HG03135 (cell line): ENCODE data around the gene ATG9A.

Source experiments
- ATAC-seq: cut with Tn5 transposase; IDR thresholded peaks from one replicate; pipeline ENCODE4 v1.9.1; 2021; ENCODE audit warnings: mild to moderate bottlenecking, moderate library complexity; ENCODE audit not compliant: unreplicated experiment

Gene ATG9A

GRCh38 chr2:219252900-219253752 is 23.7 kb upstream of the ATG9A start, which contains the start of gene TUBA4B:
TUBA4B (plus strand) TSS chr2:219253243; CDS start chr2:219253408, 165 bp downstream.
- ATAC-seq: peak; percentile 13

DNA sequence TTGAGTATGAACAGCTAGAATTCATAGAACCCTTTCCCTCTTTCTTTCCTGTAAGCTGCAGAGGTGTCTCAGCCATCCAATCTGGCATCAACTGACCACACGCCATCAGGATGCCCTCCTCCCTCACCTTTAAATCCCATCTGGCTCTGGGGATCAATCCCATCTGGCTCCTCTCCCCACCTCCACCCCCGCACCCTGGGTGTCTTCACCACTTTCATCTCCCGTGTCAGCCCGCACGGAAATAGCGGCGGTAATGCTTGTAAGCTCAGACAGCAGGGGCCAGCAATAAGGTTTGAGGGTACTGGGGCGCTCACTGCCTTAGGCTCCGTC is 23.1 kb upstream of the ATG9A start:
- no peak for ATAC-seq

DNA sequence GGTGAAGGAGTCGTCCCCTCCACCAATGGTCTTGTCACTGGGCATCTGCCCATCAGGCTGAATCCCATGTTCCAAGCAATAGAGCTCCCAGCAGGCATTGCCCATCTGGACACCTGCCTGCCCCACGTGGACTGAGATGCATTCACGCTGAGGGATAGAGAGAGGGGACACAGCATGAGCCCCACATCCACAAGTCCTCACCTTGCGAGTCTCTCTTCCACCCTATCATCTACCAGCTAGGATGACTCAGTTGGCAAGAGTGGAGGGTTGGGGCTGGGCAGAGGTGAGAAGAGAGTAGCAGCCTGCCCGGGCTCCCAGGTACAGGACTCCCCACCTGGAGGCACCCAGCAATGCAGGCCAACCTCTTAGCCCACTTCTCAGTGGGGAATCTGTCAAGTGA is 22.6 kb upstream of the ATG9A start:
- ATAC-seq: no peak

DNA sequence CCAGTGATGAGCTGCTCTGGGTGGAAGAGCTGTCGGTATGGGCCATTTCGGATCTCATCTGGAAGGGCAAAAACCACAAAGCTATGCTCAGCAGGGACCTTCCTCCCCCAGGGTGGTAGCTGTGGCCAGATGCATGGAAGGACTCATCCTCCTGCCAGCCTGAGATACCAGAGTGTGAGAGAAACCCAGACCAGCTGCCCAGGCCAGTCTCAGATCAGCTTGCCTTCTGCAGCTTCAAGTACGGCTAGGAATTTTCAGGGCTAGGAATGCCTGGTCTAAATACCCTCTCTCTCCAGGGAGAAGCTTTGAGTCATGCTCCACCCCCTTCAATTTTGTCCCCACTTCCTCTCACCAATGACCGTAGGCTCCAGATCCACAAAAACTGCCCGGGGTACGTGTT is 22.2 kb upstream of the ATG9A start:
- no peak for ATAC-seq

GRCh38 chr2:219250049-219250781 is 20.8 kb upstream of the ATG9A start:
- ATAC-seq: no peak

GRCh38 chr2:219249203-219249980 is 20.0 kb upstream of the ATG9A start:
- peak; percentile 42 for ATAC-seq

GRCh38 chr2:219248845-219249202 is 19.4 kb upstream of the ATG9A start:
- ATAC-seq: no peak

- ATAC-seq: no peak
These were observed 18.5 kb upstream of the ATG9A start for GRCh38 chr2:219247678-219248642.

- no peak for ATAC-seq
These were observed 17.1 kb upstream of the ATG9A start for GRCh38 chr2:219246559-219246958.

DNA sequence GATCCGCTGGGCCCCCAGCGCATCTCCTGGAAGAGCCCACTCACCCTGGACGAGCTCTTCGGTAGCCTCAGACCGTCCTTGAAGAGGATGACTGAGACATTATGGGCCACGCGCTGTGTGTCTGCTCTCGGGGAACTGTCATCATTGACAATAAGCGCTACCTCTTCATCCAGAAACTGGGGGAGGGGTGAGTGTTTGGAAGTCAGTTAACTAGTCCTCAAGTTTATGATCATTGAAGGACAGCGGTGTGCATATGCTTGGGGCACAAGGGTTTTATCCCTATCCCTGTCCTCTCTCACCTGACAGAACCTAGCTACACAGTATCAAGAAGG is 16.4 kb upstream of the ATG9A start:
- ATAC-seq: no peak

- ATAC-seq: peak; percentile 72
These were observed 15.9 kb upstream of the ATG9A start, which contains the start of the genes GLB1L and STK16 for GRCh38 chr2:219245148-219245898. GLB1L (minus strand) TSS chr2:219245444; CDS start chr2:219243573, 1,871 bp downstream. STK16 (plus strand) TSS chr2:219245479; CDS start chr2:219246000, 521 bp downstream.

- ATAC-seq: no peak
These were observed 15.3 kb upstream of the ATG9A start for GRCh38 chr2:219244789-219245147.

DNA sequence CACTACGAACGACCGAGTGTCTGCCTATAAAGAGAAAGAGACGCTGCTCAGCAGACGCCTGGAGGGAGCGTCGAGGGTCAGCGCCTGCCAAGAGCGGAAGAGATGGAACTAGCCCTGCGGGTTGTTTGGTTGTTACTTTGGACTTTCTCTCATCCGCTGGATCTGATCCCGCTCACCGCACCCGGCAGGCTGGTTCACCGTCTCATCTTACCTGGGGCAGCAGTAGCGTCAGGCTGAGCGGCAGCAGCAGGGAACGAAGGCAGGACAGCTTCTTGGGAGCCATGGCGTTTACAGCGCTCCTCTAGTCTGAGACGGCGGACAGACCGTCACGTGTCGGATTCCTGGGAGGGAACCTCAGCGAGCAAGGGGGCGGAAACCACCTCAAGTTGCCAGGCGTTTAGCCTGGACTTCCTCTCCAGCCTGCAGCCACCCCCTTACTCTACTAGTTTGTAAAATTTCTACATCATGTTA is 13.9 kb upstream of the ATG9A start:
- no peak for ATAC-seq

GRCh38 chr2:219234331-219234730 is 4.9 kb upstream of the ATG9A start:
- ATAC-seq: no peak

DNA sequence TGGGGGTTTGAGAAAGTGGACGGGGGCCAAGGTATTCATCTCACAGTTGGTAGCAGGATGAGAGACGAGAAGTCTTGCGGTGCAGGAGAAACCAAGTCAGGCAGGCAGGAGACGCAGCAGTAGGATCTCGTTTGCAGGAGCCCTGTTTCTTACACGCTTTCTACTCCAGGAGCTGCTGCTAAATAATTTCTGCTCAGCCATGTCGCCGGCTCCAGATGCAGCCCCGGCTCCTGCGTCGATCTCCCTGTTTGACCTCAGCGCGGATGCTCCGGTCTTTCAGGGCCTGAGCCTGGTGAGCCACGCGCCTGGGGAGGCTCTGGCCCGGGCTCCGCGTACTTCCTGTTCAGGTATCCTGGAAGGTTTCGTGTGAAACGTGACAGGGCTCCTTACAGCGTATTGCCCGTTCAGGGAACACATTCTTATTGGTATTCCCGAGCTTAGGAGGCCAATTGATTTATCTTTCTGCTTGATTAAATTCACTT is 664 bp upstream of the ATG9A start:
- no peak for ATAC-seq

DNA sequence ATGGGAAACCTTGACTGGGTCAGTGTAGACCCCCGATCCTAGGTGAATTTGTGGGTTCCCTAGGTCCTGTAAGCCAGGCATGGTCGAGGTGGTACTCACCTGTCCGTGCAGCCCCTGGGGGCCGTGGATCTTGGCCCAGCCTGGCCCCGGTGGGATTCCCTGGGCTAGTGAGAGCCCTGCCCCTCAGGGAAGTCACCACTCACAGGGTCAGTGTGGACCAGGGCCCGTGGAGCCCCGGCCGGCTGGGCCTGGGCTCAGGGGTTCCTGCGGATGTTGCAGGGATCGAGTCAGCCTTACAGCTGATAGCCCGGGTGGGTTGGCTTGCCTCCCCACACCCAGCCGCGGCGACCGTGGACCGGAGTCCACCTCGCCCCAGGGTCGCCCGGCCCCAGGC is 528 bp downstream of the ATG9A start:
- peak; percentile 5 for ATAC-seq

DNA sequence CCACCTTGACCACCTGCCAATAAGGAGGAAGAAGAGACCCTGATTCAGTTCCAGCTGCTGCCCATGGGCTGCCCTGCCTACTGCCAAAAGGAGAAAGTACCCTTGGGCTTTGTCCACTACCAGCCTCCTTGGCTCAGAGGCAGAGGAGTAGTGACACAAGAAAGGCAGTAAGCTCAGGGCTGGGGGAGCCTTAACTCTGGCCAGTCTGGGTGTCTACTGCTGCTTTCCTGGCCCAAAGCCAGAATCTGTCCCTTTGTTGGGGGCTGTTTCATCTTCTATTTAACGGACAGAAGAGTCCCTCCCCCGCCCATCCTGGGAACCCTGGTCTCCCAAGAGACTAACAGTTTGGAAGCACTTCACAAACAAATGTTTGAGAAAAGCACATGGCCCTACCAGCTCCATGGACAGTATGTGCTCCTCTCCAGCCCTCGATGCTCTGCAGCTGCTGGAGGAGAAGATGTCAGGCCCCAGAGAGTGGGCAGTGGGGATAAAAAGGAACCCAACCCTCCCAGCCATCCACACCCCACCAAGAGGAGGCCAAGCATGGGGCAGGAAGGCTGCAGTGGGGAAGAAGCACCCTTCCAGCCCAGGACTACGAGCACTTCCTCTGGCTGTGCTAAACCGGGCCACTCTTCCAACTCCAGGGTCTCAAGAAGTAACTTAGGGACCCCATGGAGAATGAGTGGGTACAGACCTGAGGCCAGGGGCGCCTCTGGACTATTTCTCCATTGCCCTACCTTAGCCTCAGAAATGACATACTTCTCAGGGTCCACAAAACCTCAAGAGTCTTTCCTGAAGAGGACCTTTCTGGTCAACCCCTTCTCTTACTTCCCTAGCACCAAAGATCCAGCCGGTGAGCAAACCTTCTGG is 1.2 kb downstream of the ATG9A start:
- no peak for ATAC-seq

GRCh38 chr2:219225350-219225749 is 4.1 kb downstream of the ATG9A start:
- no peak for ATAC-seq
